HPDE6-E6E7 (cell line): Measurements from ENCODE around the gene PROCA1.
"Not testable (repeated sequence)": the region's sequence is repeated elsewhere in the genome, so short reads cannot be mapped to it uniquely, and the experiment has no call there.

ENCODE experiments used
- DNase-seq: peaks from one replicate; pipeline ENCODE4 v3.0.0; 2011; ENCODE audit warnings: missing footprints; ENCODE audit errors: extremely low spot score

The PROCA1 gene

DNA sequence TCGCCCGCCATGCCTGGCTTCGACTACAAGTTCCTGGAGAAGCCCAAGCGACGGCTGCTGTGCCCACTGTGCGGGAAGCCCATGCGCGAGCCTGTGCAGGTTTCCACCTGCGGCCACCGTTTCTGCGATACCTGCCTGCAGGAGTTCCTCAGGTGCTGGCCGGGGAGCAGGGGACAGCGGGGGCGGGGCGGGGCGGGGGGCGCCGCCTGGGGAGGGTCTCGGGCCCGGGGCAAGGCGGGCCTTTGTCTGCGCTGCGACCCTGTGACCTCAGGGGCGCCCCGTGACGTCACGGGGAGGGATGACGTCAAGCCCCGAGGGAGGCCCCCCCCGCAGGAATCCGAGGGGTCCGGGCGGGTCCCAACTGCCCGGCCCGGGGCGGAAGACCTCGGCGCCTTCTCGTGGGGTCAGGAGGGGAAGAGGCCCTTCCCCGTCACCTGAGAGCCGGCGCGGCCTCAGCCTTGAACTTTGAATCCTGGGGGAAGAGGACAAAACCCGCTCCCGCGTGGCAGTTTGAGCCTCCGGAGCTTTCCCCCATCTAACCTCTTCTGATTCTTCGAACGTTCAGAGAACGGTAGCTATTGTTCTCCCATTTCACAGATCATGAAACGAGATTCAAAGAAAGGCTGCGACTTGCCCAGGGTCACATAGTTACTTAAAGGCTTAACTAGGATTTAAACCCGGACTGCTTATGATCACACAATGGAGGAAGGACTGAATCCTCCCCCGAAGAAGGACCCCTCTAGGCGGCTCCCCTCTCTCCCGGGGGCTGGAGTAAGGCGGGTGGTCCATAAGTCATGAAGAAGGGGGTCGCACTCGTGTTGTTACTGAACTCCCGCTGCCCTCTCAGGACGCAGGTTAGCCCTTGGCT is 32.6 kb upstream of the PROCA1 start:
- DNase-seq, result no peak

- DNase-seq, result no peak
Measured at GRCh38 chr17:28743243-28744103, 31.8 kb upstream of the PROCA1 start, which contains the start of gene TRAF4. TRAF4 (plus strand) TSS chr17:28744011; CDS start chr17:28744113, 102 bp downstream.

DNA sequence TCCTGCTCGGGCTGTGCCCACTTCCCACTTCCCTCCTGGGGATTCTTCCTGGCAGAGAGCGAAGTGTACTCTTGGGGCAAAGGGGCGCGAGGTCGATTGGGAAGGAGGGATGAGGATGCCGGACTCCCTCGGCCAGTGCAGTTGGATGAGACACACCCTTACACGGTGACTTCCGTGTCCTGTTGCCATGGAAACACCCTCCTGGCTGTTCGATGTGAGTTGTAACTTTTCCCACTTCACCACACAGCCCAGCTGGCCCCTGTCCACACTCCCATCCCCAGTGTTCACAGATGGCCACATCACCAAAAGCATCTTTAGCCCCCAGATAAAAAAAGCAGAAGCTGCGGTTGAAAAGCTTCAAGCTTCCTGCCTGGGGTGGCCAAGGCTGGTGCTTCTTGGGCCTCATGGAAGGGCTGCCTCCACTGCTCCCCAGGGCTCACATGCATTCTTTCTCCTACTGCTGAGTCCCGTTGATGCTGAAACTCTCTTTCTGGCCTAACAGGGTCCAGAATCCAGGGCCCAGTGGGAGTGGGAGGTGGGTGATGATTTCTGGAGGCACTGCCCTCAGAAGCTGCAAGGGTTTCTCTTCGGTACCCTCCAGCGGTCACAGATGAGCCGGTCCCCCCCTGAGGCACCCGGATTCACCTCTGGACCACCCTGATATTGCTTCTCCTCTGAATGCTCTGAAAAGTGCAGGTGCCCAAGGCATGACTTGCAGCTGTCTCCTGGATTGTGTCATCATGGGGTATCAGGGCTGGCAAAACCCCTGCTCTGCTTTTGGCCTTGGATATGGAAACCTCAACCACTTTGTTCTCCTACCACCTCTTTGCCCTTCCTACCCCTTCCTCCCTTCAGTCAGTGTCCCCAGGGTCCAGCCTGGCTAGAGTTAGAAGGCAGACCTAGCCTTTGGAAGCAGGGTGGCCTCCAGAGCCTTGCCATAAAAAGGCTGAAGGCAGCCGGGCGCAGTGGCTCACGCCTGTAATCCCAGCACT is 30.0 kb upstream of the PROCA1 start:
- no peak for DNase-seq

GRCh38 chr17:28740406-28741357 is 29.0 kb upstream of the PROCA1 start:
- DNase-seq, result no peak

DNA sequence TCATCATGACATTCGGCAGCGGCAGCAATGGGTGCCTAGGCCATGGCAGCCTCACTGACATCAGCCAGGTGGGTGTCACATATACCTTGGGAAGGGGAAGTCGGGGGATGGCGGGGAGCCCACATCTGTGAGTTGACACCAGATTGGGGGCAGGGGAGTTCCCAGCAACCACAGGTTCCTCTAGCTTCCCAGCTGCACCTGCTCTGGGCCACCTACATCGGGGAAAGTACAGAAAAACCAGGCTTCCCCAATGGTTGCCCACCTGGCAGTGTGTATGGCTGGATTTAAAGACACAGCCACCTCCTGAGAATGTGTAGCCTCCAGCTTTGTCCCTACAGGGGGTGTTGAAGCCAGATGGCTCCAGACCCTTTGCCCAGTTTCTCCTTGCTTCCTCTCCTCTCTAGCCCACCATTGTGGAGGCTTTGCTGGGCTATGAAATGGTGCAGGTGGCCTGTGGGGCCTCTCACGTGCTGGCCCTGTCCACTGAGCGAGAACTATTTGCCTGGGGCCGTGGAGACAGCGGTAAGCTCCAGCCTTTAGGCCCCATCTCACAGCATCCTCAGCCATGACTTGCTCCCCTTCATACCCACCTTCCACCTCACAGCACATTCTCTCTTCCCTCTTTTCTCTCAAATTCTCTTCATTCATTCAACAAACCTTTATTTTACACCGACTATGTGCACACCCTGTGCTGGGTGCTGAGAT is 27.1 kb upstream of the PROCA1 start:
- DNase-seq, result no peak

DNA sequence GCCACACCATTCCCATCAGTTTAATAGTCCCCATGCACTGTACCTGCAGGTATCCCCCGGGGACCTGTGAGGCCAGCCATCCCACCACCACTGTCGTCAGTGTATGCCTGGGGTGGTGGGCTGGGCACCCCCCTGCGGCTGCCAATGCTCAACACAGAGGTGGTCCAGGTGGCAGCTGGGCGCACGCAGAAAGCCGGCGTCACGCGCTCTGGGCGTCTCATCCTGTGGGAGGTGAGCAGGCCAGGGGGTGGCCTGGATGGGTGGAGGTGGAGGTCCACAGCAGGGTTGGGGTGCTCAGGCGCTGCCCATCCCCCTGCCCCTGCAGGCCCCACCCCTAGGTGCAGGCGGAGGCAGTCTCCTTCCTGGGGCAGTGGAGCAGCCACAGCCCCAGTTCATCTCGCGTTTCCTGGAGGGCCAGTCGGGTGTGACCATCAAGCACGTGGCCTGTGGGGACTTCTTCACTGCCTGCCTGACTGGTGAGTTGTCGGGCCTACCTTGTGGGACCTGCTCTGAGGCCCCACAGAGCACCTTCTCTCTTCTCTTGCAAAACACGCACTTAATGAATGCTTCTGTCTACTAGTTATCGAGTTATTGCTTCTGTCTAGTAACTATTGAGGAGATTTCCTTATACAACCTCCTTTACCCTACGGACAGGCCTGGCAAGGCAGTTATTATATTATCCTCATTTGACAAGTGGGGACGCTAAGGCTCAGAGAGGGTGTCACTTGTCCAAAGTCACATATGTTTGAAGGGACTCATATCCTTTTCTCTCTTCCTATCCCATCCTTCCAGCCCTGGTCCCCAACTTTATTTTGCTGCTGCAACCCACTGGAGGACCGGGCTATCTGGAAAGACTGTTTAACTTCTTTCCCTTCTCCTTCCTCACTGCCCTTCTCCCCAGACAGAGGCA is 26.3 kb upstream of the PROCA1 start:
- DNase-seq, result no peak

DNA sequence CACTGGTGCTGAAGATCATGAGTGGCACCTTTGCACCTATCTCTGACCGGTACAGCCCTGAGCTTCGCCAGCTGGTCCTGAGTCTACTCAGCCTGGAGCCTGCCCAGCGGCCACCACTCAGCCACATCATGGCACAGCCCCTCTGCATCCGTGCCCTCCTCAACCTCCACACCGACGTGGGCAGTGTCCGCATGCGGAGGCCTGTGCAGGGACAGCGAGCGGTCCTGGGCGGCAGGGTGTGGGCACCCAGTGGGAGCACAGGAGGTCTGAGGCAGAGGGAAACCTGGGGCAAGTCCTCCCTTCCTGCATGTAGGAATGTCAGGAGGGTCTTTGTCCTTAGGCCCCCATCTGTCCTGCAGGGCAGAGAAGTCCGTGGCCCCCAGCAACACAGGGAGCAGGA is 25.6 kb upstream of the PROCA1 start:
- DNase-seq, result no peak

- not testable (repeated sequence) for DNase-seq
Measured at GRCh38 chr17:28735913-28736769, 24.5 kb upstream of the PROCA1 start.

GRCh38 chr17:28735242-28735722 is 23.6 kb upstream of the PROCA1 start:
- DNase-seq, result no peak

GRCh38 chr17:28734712-28735241 is 23.1 kb upstream of the PROCA1 start:
- DNase-seq, result no peak

GRCh38 chr17:28733346-28733745 is 21.7 kb upstream of the PROCA1 start:
- DNase-seq, result no peak

- DNase-seq, result no peak
Measured at GRCh38 chr17:28729950-28730330, 18.3 kb upstream of the PROCA1 start.

- DNase-seq, result no peak
Measured at GRCh38 chr17:28728364-28729200, 16.9 kb upstream of the PROCA1 start, which contains the start of gene NEK8. NEK8 (plus strand) TSS chr17:28728788; CDS start chr17:28728814, 26 bp downstream.

GRCh38 chr17:28726627-28727491 is 15.2 kb upstream of the PROCA1 start:
- DNase-seq, result no peak

DNA sequence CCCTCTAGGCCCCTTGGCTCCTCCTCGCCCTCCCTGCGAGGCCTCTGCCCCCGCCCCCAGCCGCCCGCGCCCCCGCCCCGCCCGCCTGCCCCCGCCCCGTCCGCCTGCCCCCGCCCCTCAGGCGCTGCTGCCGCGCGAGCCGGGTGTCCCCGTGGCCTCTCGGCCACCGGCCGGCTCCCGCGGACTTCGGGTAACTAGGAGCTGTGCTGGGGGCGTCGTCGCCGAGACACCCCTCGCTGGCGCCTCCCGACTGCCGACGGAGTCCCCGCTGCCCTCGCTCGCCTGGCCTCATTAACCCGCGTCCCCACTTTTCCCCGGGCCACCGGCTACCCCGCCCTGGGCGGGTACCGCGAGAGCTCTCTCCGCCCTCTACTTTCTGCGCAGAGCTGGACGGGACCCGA is 14.5 kb upstream of the PROCA1 start, which contains the start of gene TLCD1:
Gene TLCD1, minus strand, starts transcription at position 8 of the 401 bp plus-strand sequence. CDS start 136 bp downstream, outside the sequence.
- DNase-seq, result no peak
